Measurements from ENCODE around the gene PRKCZ. TPM values are rescaled to one million over a fixed set of nuclear protein-coding genes. Genes with fewer than 3 reads are reported as not detected.

Gene PRKCZ
- total and polyA plus RNA-seq, 2 experiments from 2014 or later, result 26.2 to 36.9 TPM

GRCh38 chr1:2036287-2036686 is 13.9 kb upstream of the PRKCZ start (continued):
- TF ChIP-seq NANOG (IDR thresholded peaks at IDR 0.05; ENCODE audit: borderline replicate concordance), result no peak
- no peak for TF ChIP-seq JUNB (IDR thresholded peaks at IDR 0.05; ENCODE audit: unreplicated experiment)

- Histone ChIP-seq H3K4me1 (ENCODE audit: insufficient read depth) (no peaks in the 10 kb centered on the region), H3F3A (replicated peaks; ENCODE audit: low read depth) (no peaks in the 10 kb centered on the region), H3K4me3 (no peak overlapping the region), H3K36me3 (ENCODE audit: insufficient read depth) (no peaks in the 10 kb centered on the region), H3K27me3 (ENCODE audit: insufficient read depth) (no peaks in the 10 kb centered on the region), H4K20me1 (replicated peaks; ENCODE audit: insufficient read depth) (no peaks in the 10 kb centered on the region), H2AFZ (no peak overlapping the region), H3K4me2 (no peak overlapping the region), H3K79me2 (replicated peaks; ENCODE audit: insufficient read depth) (no peaks in the 10 kb centered on the region), H3K9me2 (ENCODE audit: insufficient read depth) (no peaks in the 10 kb centered on the region), H3K27ac (ENCODE audit: low read depth) (no peak overlapping the region)
- ATAC-seq, result no peak; the same call in 2 of the 3 replicates
- DNase-seq (ENCODE audit: low spot score), result no peak
- Mint-ChIP-seq H3K27ac (no peak overlapping the region), H3K36me3 (ENCODE audit: low read depth) (no peaks in the 10 kb centered on the region), H3K4me1 (peaks cover 6% of the 10 kb centered on the region; the same call in 2 of the 3 replicates), H3K27me3 (ENCODE audit: insufficient read depth, low read depth, poor library complexity) (peaks cover 7% of the 10 kb centered on the region), H3K4me3 (no peak overlapping the region), H3K9me3 (no peaks in the 10 kb centered on the region; the same call in 2 of the 3 replicates)
- no peak for TF ChIP-seq NANOG (IDR thresholded peaks at IDR 0.05; ENCODE audit: borderline replicate concordance)
- no peak for TF ChIP-seq STAT1 (IDR thresholded peaks at IDR 0.05; ENCODE audit: unreplicated experiment)
- no peak for TF ChIP-seq ZNF114 (CRISPR knock-in tag; IDR thresholded peaks at IDR 0.05)
- no peak for TF ChIP-seq ZNF331 (CRISPR knock-in tag; IDR thresholded peaks at IDR 0.05; ENCODE audit: low read depth)
- no peak for TF ChIP-seq EZH2phosphoT487 (IDR thresholded peaks at IDR 0.05; ENCODE audit: unreplicated experiment)
- TF ChIP-seq ETS1 (IDR thresholded peaks at IDR 0.05), result no peak
- TF ChIP-seq POLR2AphosphoS5 (IDR thresholded peaks at IDR 0.05; ENCODE audit: low read depth), result no peak
- TF ChIP-seq JUNB (IDR thresholded peaks at IDR 0.05; ENCODE audit: unreplicated experiment), result no peak
- TF ChIP-seq ZNF462 (CRISPR knock-in tag; IDR thresholded peaks at IDR 0.05), result no peak
- no peak for TF ChIP-seq CREB1 (CRISPR knock-in tag; IDR thresholded peaks at IDR 0.05; ENCODE audit: low read depth)
- TF ChIP-seq CTCF (conservative IDR thresholded peaks at IDR 0.05; ENCODE audit: low read depth in 2 of 2), result no peak
- TF ChIP-seq EZH2 (IDR thresholded peaks at IDR 0.05; ENCODE audit: low read depth, unreplicated experiment), result no peak
Observed at GRCh38 chr1:2037314-2037979, 12.8 kb upstream of the PRKCZ start.
